Measurements from ENCODE around the gene PDLIM3.

PDLIM3 gene

DNA sequence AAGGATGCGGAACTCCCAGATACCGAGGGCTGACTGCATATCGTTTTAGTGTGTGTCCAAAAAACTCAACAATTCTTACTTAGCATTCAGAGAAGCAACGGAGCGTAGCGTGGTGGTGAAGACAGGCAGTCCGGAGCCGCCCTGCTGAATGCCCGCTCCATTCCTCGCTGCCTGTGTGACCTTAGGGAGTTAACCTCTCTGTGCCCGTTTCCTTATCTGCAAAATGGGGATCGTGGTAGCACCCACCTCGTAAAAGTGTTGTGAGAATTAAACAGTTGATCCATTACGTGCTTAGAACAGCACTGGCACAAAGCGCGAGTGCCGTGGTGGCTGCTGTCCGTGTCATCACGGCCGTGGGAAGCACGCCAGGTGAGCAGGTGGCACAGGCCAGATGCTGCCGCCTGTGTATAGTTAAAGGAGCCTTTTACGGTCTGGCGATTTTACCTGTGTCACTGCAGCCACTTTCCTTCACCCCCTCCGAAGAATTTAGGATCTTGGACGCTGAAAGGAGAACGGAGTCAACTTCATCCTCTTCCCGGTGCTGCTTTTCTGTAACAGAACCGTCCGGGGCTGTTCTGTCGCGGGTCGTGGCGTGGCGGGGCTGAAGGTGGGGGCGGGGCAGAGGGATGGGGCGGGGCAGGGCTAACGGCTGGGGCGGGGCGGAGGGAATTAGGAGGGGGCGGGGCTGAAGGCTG lies 64.7 kb downstream of the PDLIM3 start:
- peak; percentile 79 for DNase-seq

DNA sequence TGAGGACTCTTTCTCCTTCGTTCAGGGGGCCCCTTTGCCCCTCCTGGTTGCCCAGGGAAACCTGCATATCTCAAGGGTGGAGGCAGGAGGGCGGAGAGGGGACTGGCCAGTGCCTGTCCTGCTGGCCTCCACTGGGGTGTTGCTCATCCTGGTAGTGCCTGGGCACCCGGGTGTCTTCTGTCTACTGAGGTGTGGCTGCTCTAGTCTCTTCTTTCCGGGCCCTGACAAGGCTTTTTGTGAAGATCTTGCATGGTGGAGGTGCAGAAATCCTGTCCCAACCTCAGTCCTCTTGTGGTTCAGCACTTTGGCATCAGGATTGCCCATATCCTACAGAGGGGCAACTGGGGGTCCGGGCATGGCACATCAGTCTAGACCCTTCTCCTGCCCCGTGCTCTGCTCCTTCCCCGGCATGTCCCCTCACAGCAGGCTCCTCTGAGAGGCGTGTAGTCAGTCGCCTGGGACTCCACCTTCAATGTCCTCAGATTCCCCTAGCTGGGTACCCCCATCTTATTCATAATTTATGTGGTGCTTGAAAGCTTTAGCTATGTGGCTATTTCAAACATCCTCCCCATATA lies 65.6 kb downstream of the PDLIM3 start:
- DNase-seq: peak; percentile 10

DNA sequence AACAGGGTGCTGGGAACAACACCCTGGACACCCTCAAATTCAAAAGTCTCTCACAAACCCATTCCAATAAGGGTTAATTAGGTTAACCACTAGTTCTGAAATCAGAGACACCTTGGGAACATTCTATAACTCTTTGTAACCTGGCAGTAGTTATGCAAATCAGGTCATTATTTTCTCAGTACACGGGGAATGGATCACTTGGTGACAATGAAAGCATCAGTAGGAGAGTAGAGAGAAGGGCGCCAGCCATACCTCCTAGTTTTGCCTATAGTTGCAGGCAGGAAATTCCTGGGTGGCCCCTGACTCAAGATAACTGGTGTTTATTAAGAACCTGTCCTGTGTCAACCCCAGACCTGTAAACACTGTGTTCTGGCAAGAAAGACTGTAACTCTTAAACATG lies 66.3 kb downstream of the PDLIM3 start:
- no peak for DNase-seq

DNA sequence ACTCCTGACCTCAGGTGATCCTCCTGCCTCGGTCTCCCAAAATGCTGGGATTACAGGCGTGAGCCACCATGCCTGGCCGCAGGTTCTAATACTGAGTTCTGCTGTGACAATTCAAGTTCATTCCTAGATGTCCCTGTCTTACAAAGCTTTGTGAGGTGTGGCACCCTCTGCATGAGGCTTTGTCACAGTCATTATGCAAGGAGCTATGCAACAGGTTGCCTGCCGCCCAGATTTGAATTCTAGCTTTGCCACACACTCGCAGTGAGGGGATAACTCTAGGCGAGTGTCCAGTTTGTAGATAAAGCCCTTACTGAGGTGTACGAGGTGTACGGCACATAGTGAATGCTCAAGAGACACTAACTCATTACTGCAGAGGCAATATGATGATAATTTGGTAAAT lies 67.3 kb downstream of the PDLIM3 start:
- no peak for DNase-seq

DNA sequence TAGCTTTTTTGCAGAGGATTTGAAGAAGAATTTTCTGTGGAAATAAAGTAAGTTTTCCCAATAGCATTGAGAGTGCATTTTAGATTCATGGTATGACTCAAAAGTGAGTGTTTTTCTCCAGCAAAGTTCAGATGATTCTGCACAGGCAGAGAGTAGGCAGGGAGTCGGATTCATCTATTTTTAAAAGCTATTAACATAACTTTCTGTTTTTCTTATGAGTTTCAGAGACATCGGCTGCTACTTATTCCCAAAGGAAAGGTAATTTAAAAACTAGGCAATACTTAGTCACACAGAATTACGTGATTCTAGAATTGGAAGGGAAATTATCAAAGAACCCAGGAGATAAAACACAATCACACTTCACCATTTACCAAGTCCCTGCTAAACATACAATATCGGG lies 68.2 kb downstream of the PDLIM3 start:
- DNase-seq: no peak

DNA sequence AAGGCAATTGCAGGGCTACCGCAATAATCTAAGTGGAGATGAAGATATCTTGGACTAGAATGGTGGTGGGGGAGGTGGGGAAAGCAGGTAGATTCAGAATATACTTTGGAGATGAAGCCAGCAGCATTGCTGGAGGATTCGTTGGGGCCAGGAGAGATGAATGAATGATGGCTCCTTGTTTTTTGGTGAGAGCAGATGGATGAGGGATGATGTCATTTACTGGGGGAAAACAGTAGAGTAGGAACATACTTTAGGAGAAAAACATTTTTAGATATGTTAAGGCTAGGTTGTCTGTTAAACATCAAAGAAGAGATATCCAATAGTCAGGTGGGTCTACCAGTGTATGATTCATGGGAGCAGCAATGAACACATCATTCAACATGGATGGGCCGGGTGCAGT lies 69.6 kb downstream of the PDLIM3 start:
- no peak for DNase-seq

DNA sequence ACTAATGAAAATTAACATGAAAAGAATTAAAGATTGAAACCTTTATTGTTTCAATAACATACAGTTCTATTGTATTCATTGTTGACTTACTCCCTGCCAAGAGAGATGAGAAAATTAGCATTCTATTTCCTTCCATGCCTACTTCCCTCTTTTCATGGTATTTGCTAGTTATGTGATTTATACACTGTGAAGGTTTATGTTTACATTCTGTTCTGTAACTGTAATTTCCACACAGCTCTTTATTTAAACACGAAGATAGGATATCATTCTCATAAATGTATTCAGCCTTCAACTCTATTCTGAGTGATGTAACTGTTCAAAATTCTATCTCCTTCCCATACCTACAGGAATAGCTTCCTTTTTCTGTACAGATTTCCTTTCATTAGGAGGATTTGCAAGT lies 70.4 kb downstream of the PDLIM3 start:
- no peak for DNase-seq

DNA sequence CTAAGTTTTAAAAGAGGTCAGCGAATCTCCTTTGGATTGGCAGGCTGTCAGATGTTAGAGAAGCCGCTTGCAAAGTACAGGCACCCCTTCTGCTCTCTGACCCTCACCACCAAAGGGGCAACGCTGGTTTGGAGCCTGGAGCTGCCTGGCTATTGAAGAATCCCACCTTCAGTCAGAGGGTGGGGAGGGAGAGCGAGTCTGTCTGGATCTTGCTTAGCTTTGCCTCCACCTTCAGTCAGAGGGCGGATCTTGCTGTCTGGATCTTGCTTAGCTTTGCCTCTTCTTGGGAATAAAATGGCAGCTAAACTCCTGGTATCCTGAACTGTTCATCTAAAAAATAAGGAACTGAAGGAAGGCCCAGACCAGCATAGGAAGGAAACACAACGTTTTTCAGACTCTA lies 71.1 kb downstream of the PDLIM3 start:
- no peak for DNase-seq

DNA sequence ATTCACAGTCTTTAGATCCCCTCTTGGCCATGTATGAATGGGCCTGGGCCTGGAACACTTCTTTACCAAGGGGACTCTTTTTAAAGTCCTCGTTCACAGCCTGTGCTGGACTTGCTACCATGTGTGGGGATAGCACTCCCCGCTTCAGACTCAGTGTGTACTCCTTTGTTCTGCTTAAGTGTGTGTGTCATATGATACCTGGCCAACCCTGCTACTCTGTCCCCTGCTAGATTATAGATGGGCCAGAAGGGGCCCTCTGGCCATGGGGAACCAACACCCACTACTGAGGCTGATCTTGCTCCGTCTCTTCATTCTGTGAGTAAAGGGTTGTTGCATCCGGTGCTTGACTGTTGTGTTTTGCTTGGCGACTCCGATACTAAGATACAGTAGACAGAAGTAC lies 71.8 kb downstream of the PDLIM3 start:
- DNase-seq: no peak

DNA sequence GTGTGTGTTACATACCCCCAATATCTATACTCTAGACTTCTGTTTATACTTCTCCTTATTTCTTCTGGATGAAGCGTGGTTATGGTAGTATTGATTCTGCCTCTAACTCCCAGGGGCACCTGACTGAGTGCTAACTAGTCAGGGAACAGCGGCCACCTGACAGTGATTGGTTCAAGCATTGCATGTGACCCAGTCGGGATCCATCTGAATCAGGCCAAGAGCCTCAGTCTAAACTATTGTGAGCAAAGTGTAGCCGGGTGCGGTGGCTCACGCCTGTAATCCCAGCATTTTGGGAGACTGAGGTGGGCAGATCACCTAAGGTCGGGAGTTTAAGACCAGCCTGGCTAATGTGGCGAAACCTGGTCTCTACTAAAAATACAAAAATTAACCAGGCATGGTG lies 73.7 kb downstream of the PDLIM3 start:
- no peak for DNase-seq

DNA sequence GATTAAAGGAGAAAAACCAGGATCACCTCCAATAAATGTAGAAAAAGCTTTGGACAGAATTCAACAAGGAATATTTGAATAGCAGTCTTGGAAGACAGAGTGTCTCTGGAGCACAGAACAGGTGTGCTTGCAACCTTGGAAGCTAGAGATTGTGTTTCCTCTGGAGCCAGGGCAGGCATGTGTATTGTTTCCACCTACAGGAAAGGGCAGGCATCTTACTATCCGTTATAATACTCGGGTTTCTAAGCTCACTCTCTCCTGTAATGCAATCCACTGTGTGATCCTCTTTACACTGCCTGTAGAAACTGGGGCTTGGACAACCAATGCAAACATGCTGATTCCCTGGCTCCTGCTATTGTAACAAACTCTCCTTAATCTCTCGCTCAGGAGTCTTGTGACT lies 78.2 kb downstream of the PDLIM3 start:
- no peak for DNase-seq

DNA sequence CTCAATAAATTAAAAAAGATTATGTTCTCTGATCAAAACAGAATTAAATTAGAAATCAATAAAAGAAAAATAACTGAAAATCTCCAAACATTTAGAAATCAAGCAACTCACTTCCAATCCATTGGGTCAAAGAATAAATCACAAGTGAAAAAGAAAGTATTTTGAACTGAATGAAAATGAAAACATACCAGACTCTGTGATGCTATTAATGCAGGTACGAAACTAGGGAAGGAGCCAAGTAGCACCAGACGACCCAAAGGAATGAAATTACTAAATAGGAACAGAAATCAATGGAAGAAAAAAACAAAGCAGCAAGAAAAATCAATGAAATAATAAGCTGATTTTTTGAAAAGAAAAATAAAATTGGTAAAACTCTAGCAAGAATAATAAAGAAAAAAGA lies 79.2 kb downstream of the PDLIM3 start:
- no peak for DNase-seq

Data from right kidney (tissue), 1 donor.